Upper lobe of left lung (tissue), 6 donors: ENCODE data around the gene IGFBP7. TPM values are rescaled to one million over a fixed set of nuclear protein-coding genes. Genes with fewer than 3 reads are reported as not detected.

Experiments
- ATAC-seq, 2 donors: fragments of 200-7000 bp; cut with Tn5 transposase; one replicate each; pipeline ENCODE4 v1.9.1; 2022; ENCODE audit warnings: mild to moderate bottlenecking in 2 of 2, moderate library complexity in 2 of 2; ENCODE audit not compliant: low FRiP score in 2 of 2
- DNase-seq, 2 donors: peaks; one replicate each; pipeline ENCODE4 v3.0.0-alpha.2; 2019 to 2020
- H3K27ac ChIP-seq, 4 donors: fragments of 200-600 bp; sonication (generic); one replicate each; pipeline ENCODE4 v1.5.1; 2016 to 2019
- H3K27me3 ChIP-seq, 4 donors: fragments of 200-600 bp; sonication (generic); one replicate each; pipeline ENCODE4 v1.5.1; 2017 to 2019
- H3K36me3 ChIP-seq, 4 donors: fragments of 200-600 bp; sonication (generic); one replicate each; pipeline ENCODE4 v1.5.1; 2016 to 2019
- H3K4me1 ChIP-seq, 4 donors: fragments of 200-600 bp; sonication (generic); one replicate each; pipeline ENCODE4 v1.5.1; 2018 to 2019
- H3K4me3 ChIP-seq, 4 donors: fragments of 200-600 bp; sonication (generic); one replicate each; pipeline ENCODE4 v1.5.1; 2017 to 2019; ENCODE audit warnings: mild to moderate bottlenecking in 2 of 4, moderate library complexity in 1 of 4
- H3K9me3 ChIP-seq, 4 donors: fragments of 200-600 bp; sonication (generic); one replicate each; pipeline ENCODE4 v1.5.1; 2018 to 2019
- EP300 ChIP-seq, 4 donors: sonication (generic); formaldehyde crosslinking; IDR thresholded peaks; one replicate each; pipeline ENCODE4 v1.5.1; 2017; ENCODE audit warnings: antibody characterized with exemption in 4 of 4, control low read depth in 2 of 4
- POLR2A ChIP-seq, 4 donors: fragments of 450-650 bp; IDR thresholded peaks; one replicate each; pipeline ENCODE4 v1.5.1; 2016 to 2017; ENCODE audit warnings: antibody characterized with exemption in 4 of 4, mild to moderate bottlenecking in 2 of 4
- POLR2AphosphoS5 ChIP-seq, 2 donors: sonication (generic); formaldehyde crosslinking; IDR thresholded peaks; one replicate each; pipeline ENCODE4 v1.5.1; 2017; ENCODE audit warnings: antibody characterized with exemption in 2 of 2
- WGBS, 2 donors: methylation state at CpG; one replicate each; pipeline ENCODE4 v1.1.5; 2017 to 2018; 5-methylcytosine and 5-hydroxymethylcytosine counted together
- total RNA-seq, 6 donors: library from RNA; depleted of rRNA in 4 of 6; stranded (reverse); fragments of >200 nt in 4 of 6; gene quantifications; one replicate each; pipeline versions ENCODE4 v1.1.0 to v1.2.1, GENCODE V29; 2016 to 2021
- TF ChIP-seq, protein P1 (sequence below), 6 experiments: fragments of 450-650 bp in 4 of 6; fragments of 200-600 bp in 2 of 6; sonication (generic) in 2 of 6; IDR thresholded peaks; one replicate each; pipeline ENCODE4 v1.5.1; 2016 to 2019; ENCODE audit warnings: antibody characterized with exemption in 6 of 6
- donor health status: DM: no; HTN: no; CAD: no; lungs with moderate emphysema.
- donor health status: DM: no; HTN: yes; CAD: no; lungs with severe emphysema.

The IGFBP7 gene
- total RNA-seq, 6 donors from 2014 or later, result 105 to 705 (median 359) TPM

DNA sequence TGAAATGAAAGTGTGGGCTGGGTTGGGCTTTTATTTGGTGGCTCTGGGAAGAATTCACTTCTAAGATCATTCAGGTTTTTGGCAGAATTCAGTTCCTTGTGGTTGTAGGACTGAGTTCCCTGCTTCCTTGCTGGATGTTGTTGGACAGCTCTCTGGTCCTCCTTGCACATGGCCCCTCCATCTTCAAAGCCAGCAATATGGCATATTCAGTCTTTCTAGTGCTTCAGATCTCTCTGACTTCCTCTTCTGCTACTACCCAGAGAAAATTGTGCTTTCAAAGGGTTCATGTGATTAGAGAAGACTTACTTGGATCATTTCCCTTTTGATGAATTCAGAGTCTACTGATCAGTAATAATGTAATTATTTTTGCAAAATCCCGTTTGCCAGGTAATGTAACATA lies 12.8 kb upstream of the IGFBP7 start:
- WGBS, 2 donors, result 96 to 100% methylated on average over 1 of the region's 1 CpG
- DNase-seq (no peak), ATAC-seq (no peak)
- Histone ChIP-seq H3K27me3 (no peaks in the 10 kb centered on the region), H3K36me3 (no peaks in the 10 kb centered on the region), H3K4me1 (peaks cover 0 to 8% (median 5%) of the 10 kb centered on the region in 4 donors), H3K27ac (no peak overlapping the region), H3K9me3 (peaks cover 0 to 9% (median 0%) of the 10 kb centered on the region in 4 donors), H3K4me3 (no peak overlapping the region)
- no peak for TF ChIP-seq POLR2AphosphoS5 (IDR thresholded peaks at IDR 0.05)
- no peak for TF ChIP-seq POLR2A (IDR thresholded peaks at IDR 0.05)
- TF ChIP-seq, protein P1, sequence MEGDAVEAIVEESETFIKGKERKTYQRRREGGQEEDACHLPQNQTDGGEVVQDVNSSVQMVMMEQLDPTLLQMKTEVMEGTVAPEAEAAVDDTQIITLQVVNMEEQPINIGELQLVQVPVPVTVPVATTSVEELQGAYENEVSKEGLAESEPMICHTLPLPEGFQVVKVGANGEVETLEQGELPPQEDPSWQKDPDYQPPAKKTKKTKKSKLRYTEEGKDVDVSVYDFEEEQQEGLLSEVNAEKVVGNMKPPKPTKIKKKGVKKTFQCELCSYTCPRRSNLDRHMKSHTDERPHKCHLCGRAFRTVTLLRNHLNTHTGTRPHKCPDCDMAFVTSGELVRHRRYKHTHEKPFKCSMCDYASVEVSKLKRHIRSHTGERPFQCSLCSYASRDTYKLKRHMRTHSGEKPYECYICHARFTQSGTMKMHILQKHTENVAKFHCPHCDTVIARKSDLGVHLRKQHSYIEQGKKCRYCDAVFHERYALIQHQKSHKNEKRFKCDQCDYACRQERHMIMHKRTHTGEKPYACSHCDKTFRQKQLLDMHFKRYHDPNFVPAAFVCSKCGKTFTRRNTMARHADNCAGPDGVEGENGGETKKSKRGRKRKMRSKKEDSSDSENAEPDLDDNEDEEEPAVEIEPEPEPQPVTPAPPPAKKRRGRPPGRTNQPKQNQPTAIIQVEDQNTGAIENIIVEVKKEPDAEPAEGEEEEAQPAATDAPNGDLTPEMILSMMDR (IDR thresholded peaks at IDR 0.05), result no peak
- no peak for TF ChIP-seq EP300 (IDR thresholded peaks at IDR 0.05)

- WGBS, 2 donors, result 50 to 51% methylated on average over 8 of the region's 8 CpGs
- ATAC-seq, result peak; percentile 84 to 94
- Histone ChIP-seq H3K27ac (peak overlapping the region; percentile 52 to 83 (median 73)), H3K9me3 (peaks cover 0 to 4% (median 0%) of the 10 kb centered on the region in 4 donors), H3K36me3 (no peaks in the 10 kb centered on the region), H3K4me1 (peaks cover 0 to 10% (median 5%) of the 10 kb centered on the region in 4 donors), H3K27me3 (no peaks in the 10 kb centered on the region), H3K4me3 (no peak overlapping the region)
- TF ChIP-seq, protein P1 (IDR thresholded peaks at IDR 0.05), result no peak
- peak in 1 of 2 donors; percentile 50 for TF ChIP-seq POLR2AphosphoS5 (IDR thresholded peaks at IDR 0.05)
- no peak for DNase-seq
Measured at GRCh38 chr4:57119054-57119651, 9.0 kb upstream of the IGFBP7 start.

- H3K27ac ChIP-seq, result peak overlapping the region in 1 of 4 donors; percentile 77
- ATAC-seq (no peak), DNase-seq (no peak)
- 58 to 79% methylated on average over 2 of the region's 2 CpGs for WGBS, 2 donors
- no peaks in the 10 kb centered on the region for H3K36me3 ChIP-seq
- H3K27me3 ChIP-seq, result no peaks in the 10 kb centered on the region
- no peaks in the 10 kb centered on the region for H3K9me3 ChIP-seq
- TF ChIP-seq, protein P1 (IDR thresholded peaks at IDR 0.05), result no peak
- TF ChIP-seq POLR2A (IDR thresholded peaks at IDR 0.05) (no peak), POLR2AphosphoS5 (IDR thresholded peaks at IDR 0.05) (no peak), EP300 (IDR thresholded peaks at IDR 0.05) (no peak)
- H3K4me1 ChIP-seq, result peaks cover 3 to 10% (median 6%) of the 10 kb centered on the region in 4 donors
- H3K4me3 ChIP-seq, result no peak overlapping the region
Measured at GRCh38 chr4:57117491-57117890, 7.3 kb upstream of the IGFBP7 start.

DNA sequence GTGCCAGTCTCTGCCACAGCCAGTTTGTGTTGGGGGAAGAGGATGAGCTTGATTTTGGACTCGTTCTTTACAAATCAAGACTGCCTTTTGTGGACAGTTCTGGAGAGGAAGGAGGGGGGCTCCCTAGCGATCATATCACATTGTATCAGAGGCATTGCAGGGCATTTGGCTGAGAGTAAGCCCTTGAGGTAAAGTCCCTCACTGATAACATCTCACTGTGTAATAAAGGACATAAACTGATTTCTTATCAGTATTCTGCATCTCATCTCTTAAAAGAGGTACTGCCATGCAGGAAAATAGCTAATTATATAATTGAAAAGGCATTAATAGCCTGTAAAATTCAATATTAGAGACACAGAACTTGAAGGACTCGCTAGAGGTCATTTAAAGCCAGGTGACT lies 6.1 kb upstream of the IGFBP7 start:
- no peaks in the 10 kb centered on the region for H3K36me3 ChIP-seq
- H3K27me3 ChIP-seq, result no peaks in the 10 kb centered on the region
- TF ChIP-seq, protein P1 (IDR thresholded peaks at IDR 0.05), result no peak
- no peak for TF ChIP-seq POLR2A (IDR thresholded peaks at IDR 0.05)
- TF ChIP-seq POLR2AphosphoS5 (IDR thresholded peaks at IDR 0.05), result no peak
- WGBS, 2 donors, result 57 to 58% methylated on average over 3 of the region's 3 CpGs
- DNase-seq, result no peak
- H3K4me1 ChIP-seq, result peaks cover 15 to 18% (median 17%) of the 10 kb centered on the region in 4 donors
- ATAC-seq, result no peak
- no peak overlapping the region for H3K27ac ChIP-seq
- no peaks in the 10 kb centered on the region for H3K9me3 ChIP-seq
- no peak overlapping the region for H3K4me3 ChIP-seq

DNA sequence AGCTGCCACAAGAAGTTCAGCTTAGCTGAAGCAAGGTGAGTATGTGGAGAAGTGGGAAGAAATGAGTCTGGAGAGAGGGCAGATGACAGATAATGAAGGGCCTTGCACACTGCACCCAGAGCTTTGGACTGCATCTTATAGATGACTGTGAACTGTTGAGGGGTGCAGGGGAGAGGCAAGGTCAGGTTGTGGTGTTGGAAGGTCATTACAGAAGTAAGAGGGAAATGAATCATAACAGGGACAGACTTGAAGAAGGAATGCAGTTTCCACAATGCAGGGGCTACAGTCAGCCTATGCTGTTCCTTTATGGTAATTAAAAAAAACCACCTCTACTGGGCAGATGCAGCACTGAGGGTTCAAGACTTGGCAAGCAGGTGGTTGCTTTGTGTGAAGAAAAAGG lies 4.8 kb upstream of the IGFBP7 start:
- Histone ChIP-seq H3K4me3 (no peak overlapping the region), H3K36me3 (no peaks in the 10 kb centered on the region), H3K27ac (no peak overlapping the region), H3K27me3 (no peaks in the 10 kb centered on the region), H3K4me1 (peaks cover 17 to 26% (median 20%) of the 10 kb centered on the region in 4 donors), H3K9me3 (no peaks in the 10 kb centered on the region)
- no peak for TF ChIP-seq POLR2AphosphoS5 (IDR thresholded peaks at IDR 0.05)
- TF ChIP-seq POLR2A (IDR thresholded peaks at IDR 0.05), result no peak
- TF ChIP-seq, protein P1 (IDR thresholded peaks at IDR 0.05), result no peak
- no peak for TF ChIP-seq EP300 (IDR thresholded peaks at IDR 0.05)
- ATAC-seq (no peak), DNase-seq (no peak)
